ENCODE data around the gene KCNJ10. TPM values are rescaled to one million over a fixed set of nuclear protein-coding genes. Genes with fewer than 3 reads are reported as not detected.

KCNJ10 gene
- total RNA-seq, 2 donors from 2014 or later: not detected

GRCh38 chr1:159974350-159974965 lies 95.5 kb downstream of the KCNJ10 start:
- Histone ChIP-seq H3K4me1 (ENCODE audit: control insufficient read depth in 1 of 2, low read depth in 2 of 2) (no peaks in the 10 kb centered on the region), H3K9me3 (no peaks in the 10 kb centered on the region), H3K27me3 (replicated peaks; ENCODE audit: insufficient read depth) (no peaks in the 10 kb centered on the region), H3K4me3 (no peak overlapping the region), H3K36me3 (no peaks in the 10 kb centered on the region), H3K27ac (no peak overlapping the region)
- TF ChIP-seq CTCF (IDR thresholded peaks at IDR 0.05): no peak
- no peak for DNase-seq (ENCODE audit: low spot score)
- ATAC-seq (ENCODE audit: insufficient number of reproducible peaks, low FRiP score, low read depth): no peak

- Histone ChIP-seq H3K9me3 (no peaks in the 10 kb centered on the region), H3K4me3 (no peak overlapping the region), H3K36me3 (no peaks in the 10 kb centered on the region), H3K27ac (no peak overlapping the region), H3K4me1 (ENCODE audit: control insufficient read depth in 1 of 2, low read depth in 2 of 2) (no peaks in the 10 kb centered on the region), H3K27me3 (replicated peaks; ENCODE audit: insufficient read depth) (no peaks in the 10 kb centered on the region)
- no peak for TF ChIP-seq CTCF (IDR thresholded peaks at IDR 0.05)
- no peak for ATAC-seq (ENCODE audit: insufficient number of reproducible peaks, low FRiP score, low read depth)
- DNase-seq (ENCODE audit: low spot score): no peak
Measured at GRCh38 chr1:159973350-159973940, 96.5 kb downstream of the KCNJ10 start.

- Histone ChIP-seq H3K27me3 (replicated peaks; ENCODE audit: insufficient read depth) (no peaks in the 10 kb centered on the region), H3K4me1 (ENCODE audit: control insufficient read depth in 1 of 2, low read depth in 2 of 2) (no peaks in the 10 kb centered on the region), H3K36me3 (no peaks in the 10 kb centered on the region), H3K4me3 (no peak overlapping the region), H3K27ac (no peak overlapping the region), H3K9me3 (no peaks in the 10 kb centered on the region)
- no peak for TF ChIP-seq CTCF (IDR thresholded peaks at IDR 0.05)
- ATAC-seq (ENCODE audit: insufficient number of reproducible peaks, low FRiP score, low read depth) (no peak), DNase-seq (ENCODE audit: low spot score) (no peak)
Measured at GRCh38 chr1:159972443-159973205, 97.3 kb downstream of the KCNJ10 start.

- H3K27ac ChIP-seq: no peak overlapping the region
Measured at GRCh38 chr1:159970932-159971342, 99.0 kb downstream of the KCNJ10 start.

More at GRCh38 chr1:159970932-159971342, 99.0 kb downstream of the KCNJ10 start:
- H3K36me3 ChIP-seq: no peaks in the 10 kb centered on the region
- TF ChIP-seq CTCF (IDR thresholded peaks at IDR 0.05): no peak
- no peaks in the 10 kb centered on the region for H3K4me1 ChIP-seq (ENCODE audit: control insufficient read depth in 1 of 2, low read depth in 2 of 2)
- H3K9me3 ChIP-seq: no peaks in the 10 kb centered on the region
- H3K27me3 ChIP-seq (replicated peaks; ENCODE audit: insufficient read depth): no peaks in the 10 kb centered on the region
- DNase-seq (ENCODE audit: low spot score): no peak
- H3K4me3 ChIP-seq: no peak overlapping the region
- no peak for ATAC-seq (ENCODE audit: insufficient number of reproducible peaks, low FRiP score, low read depth)

Measured in thoracic aorta (tissue), 2 donors.